ENCODE results near the gene FBXL13. TPM values are rescaled to one million over a fixed set of nuclear protein-coding genes. Genes with fewer than 3 reads are reported as not detected.

FBXL13 gene
- polyA plus RNA-seq, 1 of the 3 experiments (the other 2 are of a cell fraction), result 1.1 TPM

GRCh38 chr7:103076764-103077163 lies 2.2 kb upstream of the FBXL13 start:
- WGBS (ENCODE audit: low lambda C conversion rate), result 87% methylated on average over 7 of the region's 7 CpGs
- H2AFZ ChIP-seq (ENCODE audit: low read depth), result no peak overlapping the region
- H3K9me2 ChIP-seq, result no peaks in the 10 kb centered on the region
- H3K4me3 ChIP-seq (ENCODE audit: low read depth in 2 of 2, low read length in 1 of 2), result peak overlapping the region in 1 of 2 experiments; percentile 83; a peak in 2 of 4 replicates
- TF ChIP-seq ELF1 (IDR thresholded peaks at IDR 0.05) (no peak), TEAD4 (IDR thresholded peaks at IDR 0.05; ENCODE audit: borderline replicate concordance, insufficient read depth) (no peak), SIN3A (IDR thresholded peaks at IDR 0.05; ENCODE audit: borderline replicate concordance, low read depth, low read length) (no peak), USF1 (IDR thresholded peaks at IDR 0.05; ENCODE audit: borderline replicate concordance, low read depth) (no peak), RAD21 (IDR thresholded peaks at IDR 0.05; ENCODE audit: low read length) (no peak), RCOR1 (IDR thresholded peaks at IDR 0.05; ENCODE audit: low read length) (no peak), EP300 (IDR thresholded peaks at IDR 0.05; ENCODE audit: borderline replicate concordance in 1 of 2, low read depth in 1 of 2, low read length in 1 of 2) (no peak), GATA2 (CRISPR knock-in tag; IDR thresholded peaks at IDR 0.05) (no peak)
- no peaks in the 10 kb centered on the region for H3K27me3 ChIP-seq (ENCODE audit: insufficient read depth)
- ChIA-PET POLR2A (interaction anchor here (2.4 kb wide), 1 partner anchor 8 kb away, joined by 5 read pairs; no protein-coding TSS in a partner anchor), CTCF (interaction anchor here (0.5 to 7.2 kb wide), 4 partner anchors 10 to 211 kb away, joined by 3 to 54 read pairs (median 6); no protein-coding TSS in a partner anchor)
- peaks cover 8 to 42% of the 10 kb centered on the region in 2 experiments for H3K36me3 ChIP-seq (replicated peaks in 1 of 2; ENCODE audit: control insufficient read depth in 1 of 2, insufficient read depth in 2 of 2, low read length in 1 of 2)
- H3K9me3 ChIP-seq, result no peaks in the 10 kb centered on the region
- H3F3A ChIP-seq (replicated peaks; ENCODE audit: insufficient read depth), result peaks cover 13% of the 10 kb centered on the region
- no peaks in the 10 kb centered on the region; the same call in 1 of the 2 replicates for H4K20me1 ChIP-seq (ENCODE audit: insufficient read depth)
- no peak overlapping the region; the same call in 1 of the 2 replicates for H3K9ac ChIP-seq
- H3K79me2 ChIP-seq (ENCODE audit: insufficient read depth), result peaks cover 68% of the 10 kb centered on the region
- H3K4me2 ChIP-seq, result peak overlapping the region; percentile 74
- no peak for DNase-seq
- H3K27ac ChIP-seq (ENCODE audit: low read depth in 2 of 2, low read length in 1 of 2), result no peak overlapping the region
- peaks cover 0 to 17% of the 10 kb centered on the region in 2 experiments; a peak in 2 of 4 replicates for H3K4me1 ChIP-seq (ENCODE audit: control insufficient read depth in 1 of 2, insufficient read depth in 2 of 2, low read depth in 1 of 2, low read length in 1 of 2)

- Histone ChIP-seq H3K36me3 (replicated peaks in 1 of 2; ENCODE audit: control insufficient read depth in 1 of 2, insufficient read depth in 2 of 2, low read length in 1 of 2) (peaks cover 4 to 34% of the 10 kb centered on the region in 2 experiments), H3K27ac (ENCODE audit: low read depth in 2 of 2, low read length in 1 of 2) (peak overlapping the region; percentile 89 to 95), H3F3A (replicated peaks; ENCODE audit: insufficient read depth) (peaks cover 13% of the 10 kb centered on the region), H3K79me2 (ENCODE audit: insufficient read depth) (peaks cover 60% of the 10 kb centered on the region), H3K9me2 (no peaks in the 10 kb centered on the region), H3K27me3 (ENCODE audit: insufficient read depth) (no peaks in the 10 kb centered on the region), H3K9me3 (no peaks in the 10 kb centered on the region), H3K4me3 (ENCODE audit: low read depth in 2 of 2, low read length in 1 of 2) (peak overlapping the region; percentile 74 to 83), H3K4me2 (peak overlapping the region; percentile 74), H3K4me1 (ENCODE audit: control insufficient read depth in 1 of 2, insufficient read depth in 2 of 2, low read depth in 1 of 2, low read length in 1 of 2) (peaks cover 0 to 17% of the 10 kb centered on the region in 2 experiments; a peak in 2 of 4 replicates), H4K20me1 (ENCODE audit: insufficient read depth) (no peaks in the 10 kb centered on the region; the same call in 1 of the 2 replicates), H2AFZ (ENCODE audit: low read depth) (peak overlapping the region; percentile 91), H3K9ac (peak overlapping the region; percentile 80)
- POLR2A ChIA-PET, result interaction anchor here (0.9 to 2.4 kb wide), 6 partner anchors 9 to 327 kb away, joined by 3 to 12 read pairs (median 5); partner anchors contain the start of genes FAM185A and NAPEPLD
- TF ChIP-seq TAF1 (IDR thresholded peaks at IDR 0.05; ENCODE audit: borderline replicate concordance, low read depth, low read length) (no peak), MXI1 (IDR thresholded peaks at IDR 0.05; ENCODE audit: low read depth, low read length) (peak; percentile 66; the same call in 1 of the 2 replicates), CHD2 (IDR thresholded peaks at IDR 0.05; ENCODE audit: low read length, partially characterized antibody) (peak; percentile 1), YY1 (IDR thresholded peaks at IDR 0.05; ENCODE audit: low read depth) (0 out of 2 replicates have a peak, but pooled peaks have one; percentile 17), JUND (IDR thresholded peaks at IDR 0.05) (0 out of 2 replicates have a peak, but pooled peaks have one; percentile 2), FOXM1 (IDR thresholded peaks at IDR 0.05; ENCODE audit: low read depth) (no peak)
- WGBS (ENCODE audit: low lambda C conversion rate), result 2% methylated on average over 29 of the region's 36 CpGs
- CTCF ChIA-PET, result interaction anchor here (1.3 to 7.2 kb wide), 7 partner anchors 9 to 327 kb away, joined by 3 to 54 read pairs (median 8); partner anchors contain the start of gene FAM185A
- DNase-seq, result peak; percentile 89
Measured at GRCh38 chr7:103075337-103075918, 832 bp upstream of the FBXL13 start.
